Left ventricle myocardium inferior (tissue), 1 donor: Measurements from ENCODE around the gene PLA2R1. TPM values are rescaled to one million over a fixed set of nuclear protein-coding genes. Genes with fewer than 3 reads are reported as not detected.

ENCODE experiments used
- DNase-seq: peaks from one replicate; pipeline ENCODE4 v3.0.0-alpha.2; 2020
- H3K27ac ChIP-seq: fragments of 200-600 bp; replicated peaks from 2 replicates; pipeline ENCODE4 v1.8.0; 2021
- H3K27me3 ChIP-seq: fragments of 200-600 bp; 2 replicates; pipeline ENCODE4 v1.8.0; 2021; ENCODE audit warnings: low read depth
- H3K36me3 ChIP-seq: fragments of 200-600 bp; 2 replicates; pipeline ENCODE4 v1.8.0; 2021
- H3K4me1 ChIP-seq: fragments of 200-600 bp; 2 replicates; pipeline ENCODE4 v1.8.0; 2021
- H3K4me3 ChIP-seq: fragments of 200-600 bp; 2 replicates; pipeline ENCODE4 v1.8.0; 2021; ENCODE audit warnings: mild to moderate bottlenecking, moderate library complexity
- H3K9me3 ChIP-seq: fragments of 200-600 bp; replicated peaks from 2 replicates; pipeline ENCODE4 v1.8.0; 2021
- intact Hi-C: fragments of 100-400 bp; cut with micrococcal nuclease; formaldehyde crosslinking; loops from one replicate; pipeline ENCODE4 v1.11.0; 2022
- total RNA-seq: library from RNA; stranded (reverse); fragmentation: NEBNext Ultra II Directional; extraction: Animal tissue kit (Norgen Biotek cat#: 25700); gene quantifications from one replicate; pipeline ENCODE4 v1.2.1, GENCODE V29; 2021
- TF ChIP-seq, protein P1 (sequence below): fragments of 200-600 bp; IDR thresholded peaks from 2 replicates; pipeline ENCODE4 v1.8.0; 2021; ENCODE audit warnings: antibody characterized with exemption, mild to moderate bottlenecking, borderline replicate concordance
- donor health status: DM: no; HTN: yes; CAD: no; lungs with severe emphysema.

PLA2R1 gene
- total RNA-seq, 1 donor from 2014 or later: 2.3 TPM

DNA sequence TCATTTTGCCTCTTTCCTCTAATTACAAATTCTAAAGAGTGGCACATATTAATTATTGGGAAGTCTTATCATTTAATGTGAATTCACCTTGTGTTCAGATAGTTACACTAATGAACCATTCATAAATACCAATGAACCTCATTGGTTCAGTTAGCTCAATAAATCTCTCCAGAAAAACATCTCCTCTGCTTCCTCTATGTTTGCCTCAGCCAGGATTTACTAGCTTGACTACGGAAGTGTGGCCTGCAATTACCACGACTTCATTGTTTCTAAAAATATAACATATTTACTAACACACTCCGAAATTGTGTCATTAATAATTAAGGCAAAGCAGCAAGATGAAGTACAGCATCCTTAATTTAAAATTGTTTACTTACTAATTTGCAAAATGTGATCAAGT lies 103.3 kb downstream of the PLA2R1 start:
- TF ChIP-seq, protein P1, sequence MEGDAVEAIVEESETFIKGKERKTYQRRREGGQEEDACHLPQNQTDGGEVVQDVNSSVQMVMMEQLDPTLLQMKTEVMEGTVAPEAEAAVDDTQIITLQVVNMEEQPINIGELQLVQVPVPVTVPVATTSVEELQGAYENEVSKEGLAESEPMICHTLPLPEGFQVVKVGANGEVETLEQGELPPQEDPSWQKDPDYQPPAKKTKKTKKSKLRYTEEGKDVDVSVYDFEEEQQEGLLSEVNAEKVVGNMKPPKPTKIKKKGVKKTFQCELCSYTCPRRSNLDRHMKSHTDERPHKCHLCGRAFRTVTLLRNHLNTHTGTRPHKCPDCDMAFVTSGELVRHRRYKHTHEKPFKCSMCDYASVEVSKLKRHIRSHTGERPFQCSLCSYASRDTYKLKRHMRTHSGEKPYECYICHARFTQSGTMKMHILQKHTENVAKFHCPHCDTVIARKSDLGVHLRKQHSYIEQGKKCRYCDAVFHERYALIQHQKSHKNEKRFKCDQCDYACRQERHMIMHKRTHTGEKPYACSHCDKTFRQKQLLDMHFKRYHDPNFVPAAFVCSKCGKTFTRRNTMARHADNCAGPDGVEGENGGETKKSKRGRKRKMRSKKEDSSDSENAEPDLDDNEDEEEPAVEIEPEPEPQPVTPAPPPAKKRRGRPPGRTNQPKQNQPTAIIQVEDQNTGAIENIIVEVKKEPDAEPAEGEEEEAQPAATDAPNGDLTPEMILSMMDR: no peak
- Histone ChIP-seq H3K9me3 (no peaks in the 10 kb centered on the region), H3K4me1 (peaks cover 34% of the 10 kb centered on the region), H3K4me3 (no peak overlapping the region), H3K36me3 (no peaks in the 10 kb centered on the region), H3K27me3 (no peaks in the 10 kb centered on the region), H3K27ac (peak overlapping the region; percentile 39)
- DNase-seq: no peak
- intact Hi-C loops: no loop called here

DNA sequence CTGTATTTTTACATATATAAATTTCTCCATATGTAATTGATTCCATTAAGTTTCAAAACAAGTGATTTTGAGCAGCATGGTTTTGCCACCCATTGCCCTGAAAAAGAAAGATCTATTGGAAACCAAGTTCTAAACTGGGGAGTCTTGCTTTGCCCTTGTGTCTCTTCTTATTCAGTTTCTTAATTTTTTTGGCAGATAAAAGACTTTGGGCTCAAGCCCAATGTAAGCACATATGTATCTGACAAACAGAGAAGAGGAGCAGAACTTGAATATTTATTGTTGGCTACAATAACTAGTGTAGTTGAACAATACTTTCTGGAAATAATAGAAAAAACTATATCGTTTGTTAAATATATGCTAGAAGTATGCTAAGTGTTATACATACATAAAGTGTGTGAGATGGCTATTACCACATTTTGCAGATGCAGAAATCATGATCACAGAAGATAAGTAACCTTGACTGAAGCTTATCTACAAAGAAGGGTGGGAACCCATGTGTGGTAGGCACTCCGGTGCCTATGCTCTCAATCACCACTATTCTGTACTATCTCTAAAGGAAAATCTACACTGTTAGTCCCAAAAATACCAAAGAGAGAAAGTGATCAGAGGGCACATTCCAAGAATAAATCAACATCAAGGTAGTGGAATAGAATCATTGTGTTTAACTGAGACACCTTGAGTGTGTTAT lies 109.1 kb downstream of the PLA2R1 start:
- Histone ChIP-seq H3K36me3 (no peaks in the 10 kb centered on the region), H3K27ac (no peak overlapping the region), H3K4me1 (peaks cover 17% of the 10 kb centered on the region), H3K27me3 (no peaks in the 10 kb centered on the region), H3K4me3 (no peak overlapping the region), H3K9me3 (no peaks in the 10 kb centered on the region)
- DNase-seq: no peak
- intact Hi-C loops: no loop called here
- TF ChIP-seq, protein P1: no peak

DNA sequence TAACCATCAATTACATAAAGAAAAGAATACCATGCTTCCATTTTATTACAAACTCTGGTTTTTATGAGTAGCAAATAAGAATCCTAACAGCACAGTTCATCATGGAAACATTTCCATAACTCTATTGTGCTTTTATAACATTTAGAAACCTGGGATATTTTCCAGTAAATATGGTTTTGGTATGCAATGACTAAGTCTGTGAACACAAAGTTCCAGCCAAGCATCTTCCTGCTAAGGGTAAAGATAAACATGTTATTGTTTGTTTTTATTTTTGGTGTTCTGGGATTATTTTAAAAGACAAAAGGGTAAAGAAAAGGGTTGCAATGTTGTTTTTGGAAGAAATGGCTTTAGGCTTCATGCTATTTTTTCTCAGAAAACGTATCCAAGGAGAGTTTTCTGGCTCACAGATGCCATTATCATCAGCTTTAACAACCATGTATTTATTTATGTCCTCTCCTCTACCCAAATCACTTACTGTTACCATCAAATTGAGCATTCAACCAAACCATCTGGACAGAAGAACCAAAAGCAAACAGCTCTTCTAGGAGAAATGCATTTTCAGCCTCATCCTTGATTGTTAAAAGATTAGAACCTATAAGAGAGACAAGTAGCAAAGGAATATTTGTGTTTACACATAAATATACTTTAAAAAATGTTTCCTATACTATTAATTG lies 116.0 kb downstream of the PLA2R1 start:
- Histone ChIP-seq H3K36me3 (no peaks in the 10 kb centered on the region), H3K27me3 (no peaks in the 10 kb centered on the region), H3K27ac (peak overlapping the region; percentile 78), H3K4me1 (peaks cover 29% of the 10 kb centered on the region), H3K9me3 (no peaks in the 10 kb centered on the region), H3K4me3 (no peak overlapping the region)
- TF ChIP-seq, protein P1: no peak
- intact Hi-C loops: no loop called here
- DNase-seq: no peak

DNA sequence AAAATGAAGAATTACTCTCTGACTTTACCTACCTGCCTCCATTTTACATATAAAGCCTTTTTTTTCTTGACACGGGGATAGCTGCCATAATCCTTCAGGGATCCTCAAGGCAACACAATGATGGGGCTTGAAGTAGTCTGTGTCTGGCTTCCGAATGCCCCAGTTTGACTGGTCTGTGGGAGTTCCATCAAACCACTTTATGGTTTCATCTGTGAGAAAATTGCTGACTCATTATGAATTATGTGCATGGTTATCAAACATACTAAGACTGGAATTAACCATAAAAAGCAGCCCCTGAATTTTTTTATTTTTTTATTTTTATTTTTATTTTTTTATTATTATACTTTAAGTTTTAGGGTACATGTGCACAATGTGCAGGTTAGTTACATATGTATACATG lies 117.5 kb downstream of the PLA2R1 start:
- no peak overlapping the region for H3K27ac ChIP-seq
- H3K4me1 ChIP-seq: peaks cover 29% of the 10 kb centered on the region
- H3K36me3 ChIP-seq: no peaks in the 10 kb centered on the region
- H3K27me3 ChIP-seq: no peaks in the 10 kb centered on the region
- no peaks in the 10 kb centered on the region for H3K9me3 ChIP-seq
- no peak for DNase-seq
- no peak overlapping the region for H3K4me3 ChIP-seq
- intact Hi-C loops: no loop called here
- TF ChIP-seq, protein P1: no peak

DNA sequence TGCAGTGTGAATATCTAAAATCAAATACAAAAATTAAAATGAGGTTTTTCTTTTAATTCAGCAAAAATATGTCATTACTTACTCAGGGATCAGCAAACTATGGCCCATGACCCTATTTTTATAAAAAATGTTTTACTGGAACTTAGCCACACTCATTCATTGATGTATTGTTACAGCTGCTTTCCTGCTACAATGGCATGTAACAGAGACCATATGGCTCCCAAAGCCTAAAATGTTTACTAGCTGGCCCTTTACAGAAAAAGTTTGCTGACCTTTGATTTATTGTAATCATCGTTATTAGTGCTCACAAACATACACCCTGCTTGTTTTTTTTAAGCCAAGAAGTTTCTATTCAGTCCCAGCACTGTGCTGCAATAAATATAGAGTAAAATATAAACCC lies 120.3 kb downstream of the PLA2R1 start:
- H3K27ac ChIP-seq: peak overlapping the region; percentile 53
- TF ChIP-seq, protein P1: no peak
- H3K4me1 ChIP-seq: peaks cover 38% of the 10 kb centered on the region
- no peak overlapping the region for H3K4me3 ChIP-seq
- H3K9me3 ChIP-seq: no peaks in the 10 kb centered on the region
- no peaks in the 10 kb centered on the region for H3K27me3 ChIP-seq
- no peaks in the 10 kb centered on the region for H3K36me3 ChIP-seq
- intact Hi-C loops: no loop called here
- DNase-seq: no peak
